GM18526 (cell line): Measurements from ENCODE around the gene INO80D.

Source experiments
- POLR2A ChIP-seq: IDR thresholded peaks from 3 replicates; pipeline ENCODE4 v1.6.1; 2011; ENCODE audit not compliant: insufficient read length; ENCODE audit errors: extremely low read depth

Gene INO80D

DNA sequence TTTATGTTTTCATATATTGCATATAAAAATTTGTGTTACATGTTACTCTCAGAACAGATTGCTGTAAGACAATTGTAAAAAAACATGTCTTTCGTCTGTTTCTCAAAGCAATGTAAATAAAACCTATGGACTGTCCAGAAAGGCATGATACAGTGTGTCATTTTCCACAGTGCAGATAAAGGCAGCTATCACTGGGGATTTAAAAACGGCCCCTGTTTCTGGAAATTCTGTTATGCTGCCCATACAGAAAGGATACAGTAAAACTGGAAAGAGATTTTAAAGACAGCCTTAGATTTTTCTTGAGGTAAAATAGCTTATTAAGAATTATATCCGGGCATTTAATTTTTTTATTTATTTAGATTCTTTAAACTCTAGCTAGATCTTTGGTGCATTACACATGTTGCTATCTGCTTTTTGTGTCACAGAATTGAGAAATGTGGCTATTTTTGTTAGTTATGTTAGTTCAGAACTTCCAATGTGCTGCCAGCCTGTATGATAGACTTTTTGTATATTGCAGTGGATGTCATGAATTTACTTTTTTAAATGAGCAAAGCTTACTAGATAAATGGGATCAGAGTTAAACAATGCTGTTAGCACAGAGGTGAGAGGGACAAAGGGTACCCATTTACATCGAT, 859 bp upstream of the INO80D start:
- no peak for TF ChIP-seq POLR2A

DNA sequence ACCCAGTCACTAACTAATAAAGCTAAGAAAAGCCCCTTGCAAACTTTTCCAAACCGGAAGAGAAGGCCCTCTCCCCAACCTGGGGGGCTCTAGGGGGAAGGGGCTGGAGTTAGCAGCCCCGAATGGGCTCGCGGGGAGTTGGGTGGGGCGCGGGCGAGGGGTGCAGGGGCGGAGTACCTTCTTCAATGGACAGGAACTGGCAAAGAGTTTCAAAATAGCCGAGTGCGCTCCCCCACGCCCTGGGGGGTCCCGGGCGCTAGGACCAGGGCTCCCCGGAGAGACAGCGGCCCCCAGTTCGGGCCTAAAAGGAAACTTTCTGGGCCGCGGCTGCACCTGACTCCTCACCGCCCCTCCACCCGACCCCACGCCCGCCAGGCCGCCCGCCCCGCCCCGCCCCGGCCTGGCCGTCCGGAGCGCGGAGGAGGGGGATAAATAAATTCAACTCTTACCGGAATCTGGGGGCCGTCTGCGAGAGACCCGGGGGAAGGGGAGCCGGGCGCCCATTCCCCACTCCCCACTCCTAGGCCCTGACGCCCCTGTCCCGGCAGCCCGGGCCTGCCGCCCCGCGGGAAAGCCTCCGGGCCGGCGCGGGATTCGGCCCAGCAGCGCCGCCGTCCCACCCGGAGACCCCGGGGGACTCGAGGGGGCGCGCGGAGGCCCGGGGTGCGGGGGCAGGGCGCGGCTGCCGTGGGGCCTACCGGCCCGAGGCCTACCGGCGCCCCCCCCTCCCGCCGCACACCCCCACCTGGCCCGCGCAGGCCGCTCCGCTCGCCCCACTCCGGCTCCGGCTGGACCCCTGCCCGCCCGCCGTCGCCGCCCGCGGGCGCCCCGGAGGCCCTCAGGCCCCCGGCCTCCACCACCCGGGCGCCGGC, 868 bp downstream of the INO80D start:
- TF ChIP-seq POLR2A = peak; percentile 8

DNA sequence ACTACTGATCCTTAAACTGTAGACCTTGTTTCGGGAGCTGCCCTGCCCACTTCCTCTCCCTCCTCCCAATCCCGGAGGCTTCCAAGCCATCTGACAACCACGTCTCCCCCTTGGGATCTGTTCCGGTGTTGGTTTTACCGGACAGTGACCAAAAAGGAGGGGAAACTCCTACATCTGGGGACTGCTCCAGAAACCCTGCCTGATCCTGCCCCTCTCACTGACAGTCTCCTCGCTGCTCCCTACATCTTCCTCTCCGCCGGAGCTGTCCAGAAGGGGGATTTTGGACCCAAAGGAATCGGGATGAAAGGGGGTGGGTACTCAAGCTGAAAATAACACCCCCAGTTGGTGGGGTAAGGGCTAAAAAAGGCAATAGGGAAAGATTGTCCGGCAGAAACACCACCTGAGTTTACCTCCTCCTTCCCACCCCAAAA, 1.5 kb downstream of the INO80D start:
- no peak for TF ChIP-seq POLR2A

DNA sequence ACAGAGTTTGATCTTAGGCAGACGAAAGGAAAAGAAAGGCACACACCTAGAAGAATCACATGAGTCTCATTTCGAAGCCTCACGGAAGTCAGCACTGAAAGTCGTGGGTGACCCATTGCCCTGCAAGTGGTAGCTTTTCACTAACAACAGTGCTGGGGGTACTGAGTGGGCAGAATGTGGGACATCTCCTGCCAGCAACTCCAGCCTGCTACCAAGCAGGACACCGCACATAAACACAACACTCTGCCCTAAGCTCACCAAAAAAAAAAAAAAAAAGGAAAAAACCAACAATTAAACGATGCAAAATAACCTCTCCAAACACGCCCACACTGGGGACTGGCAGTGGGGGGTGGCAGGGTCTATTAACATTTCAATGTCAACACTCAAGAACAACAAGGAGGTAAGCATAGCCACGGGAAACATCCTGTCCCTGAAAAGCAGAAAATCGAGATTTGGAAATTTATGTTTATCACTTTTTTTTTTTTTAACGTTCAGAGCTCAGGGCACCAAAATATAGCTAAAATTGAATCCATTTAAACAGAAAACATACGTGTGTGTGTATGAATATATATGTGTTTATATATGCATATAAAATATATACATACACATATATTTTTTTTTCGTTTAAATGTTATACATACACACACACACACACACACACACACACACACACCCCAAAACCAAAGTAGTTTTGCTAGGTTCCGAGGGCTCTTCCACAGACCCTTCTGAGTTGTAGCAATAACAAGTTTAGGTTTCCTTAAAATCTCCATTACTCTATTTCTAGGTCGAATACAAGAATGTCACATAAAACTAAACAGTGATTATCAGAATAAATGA, 2.2 kb downstream of the INO80D start:
- TF ChIP-seq POLR2A = no peak

DNA sequence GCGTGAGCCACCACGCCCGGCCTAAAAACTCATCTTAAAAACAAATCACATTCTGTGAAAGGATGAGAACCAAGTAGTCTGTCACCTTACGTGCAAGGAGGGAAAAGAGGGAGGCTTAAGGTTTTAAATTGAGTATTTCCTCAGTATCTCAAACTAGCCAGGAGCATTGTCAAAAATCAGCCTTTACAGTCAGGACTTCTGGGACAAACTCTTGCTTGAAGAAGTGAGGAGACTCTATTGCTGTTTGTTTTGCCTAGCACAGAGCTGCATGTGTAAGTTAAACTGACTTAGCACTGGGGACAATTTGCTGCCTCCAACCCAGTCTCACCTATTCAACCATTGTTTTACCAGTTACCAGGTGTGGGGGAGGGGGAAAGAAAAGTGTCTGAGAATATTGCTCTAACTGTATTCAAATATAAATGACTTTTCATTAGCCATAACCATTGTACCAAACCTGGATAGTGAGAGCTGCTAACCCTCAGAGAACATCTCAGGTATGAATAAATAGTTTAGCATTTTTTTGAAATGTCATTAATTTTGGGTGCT, 3.6 kb downstream of the INO80D start:
- no peak for TF ChIP-seq POLR2A

DNA sequence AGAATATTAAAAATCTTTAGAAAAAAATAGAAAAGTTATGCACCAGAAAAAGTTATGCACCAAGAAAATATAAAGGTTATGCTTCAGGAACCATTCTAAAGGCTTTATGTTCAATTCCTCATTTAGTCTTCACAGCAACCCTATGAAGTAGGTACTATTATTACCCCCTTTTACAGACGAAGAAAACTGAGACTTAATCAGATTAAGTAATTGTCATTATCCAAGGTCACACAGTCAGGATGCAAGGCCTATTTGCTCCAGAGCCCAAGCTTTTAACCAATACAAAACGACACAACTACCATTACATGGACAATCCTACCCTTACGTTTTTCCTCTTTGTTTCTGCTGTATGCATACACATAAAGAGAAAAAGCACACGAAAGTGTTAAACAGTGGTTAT, 5.0 kb downstream of the INO80D start:
- no peak for TF ChIP-seq POLR2A

DNA sequence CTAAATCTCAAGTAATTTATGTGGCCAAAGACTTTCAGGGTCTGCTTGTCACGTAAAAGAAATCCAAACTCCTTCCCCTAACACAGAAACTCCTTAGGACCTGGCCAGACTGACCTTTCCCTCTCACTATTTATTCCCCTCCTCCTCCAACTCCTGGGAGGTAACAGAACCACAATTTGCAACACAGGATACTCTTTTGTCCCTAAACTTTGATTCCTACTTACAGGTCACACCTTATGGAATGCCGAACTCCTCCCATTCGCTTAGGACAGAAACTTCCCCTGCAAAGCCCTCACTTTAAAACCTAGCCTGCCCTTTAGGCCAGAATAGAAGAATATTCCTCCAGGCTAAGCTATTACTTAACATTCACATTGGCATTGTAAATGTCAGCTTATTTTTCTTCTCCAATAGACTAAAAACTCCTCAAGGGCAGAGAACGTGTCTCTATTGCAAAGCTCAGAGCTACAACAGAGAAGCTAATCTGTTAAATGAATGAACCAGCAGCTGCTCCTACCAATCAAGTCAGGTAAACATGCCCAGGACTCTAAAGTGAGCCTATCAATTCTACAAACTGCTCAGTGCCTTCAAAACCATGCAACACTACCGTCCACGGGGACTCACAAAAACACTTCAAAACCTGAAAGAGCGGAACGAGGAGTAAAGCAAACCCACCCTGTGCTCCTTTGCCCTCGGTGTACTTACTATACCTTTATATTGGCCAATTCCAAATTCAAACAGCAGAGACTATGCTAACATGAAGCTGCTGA, 6.1 kb downstream of the INO80D start:
- TF ChIP-seq POLR2A = no peak

DNA sequence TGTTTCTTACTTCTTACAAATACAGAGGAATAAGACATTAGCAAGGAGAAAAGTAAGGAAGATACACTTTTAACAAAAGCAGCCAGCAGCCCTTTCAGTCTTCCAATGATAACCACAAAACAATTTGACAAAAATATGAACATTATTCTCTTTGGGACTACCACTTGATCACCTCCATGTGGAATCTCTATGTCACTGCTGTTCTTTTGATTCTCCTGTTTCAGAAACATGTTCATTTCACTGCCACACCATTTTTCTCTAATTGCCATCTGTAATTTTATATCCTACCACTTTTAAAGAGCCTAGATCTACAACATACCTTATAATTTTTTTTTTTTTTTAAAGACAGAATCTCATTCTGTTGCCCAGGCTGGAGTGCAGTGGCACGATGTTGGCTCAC, 10.9 kb downstream of the INO80D start:
- no peak for TF ChIP-seq POLR2A

DNA sequence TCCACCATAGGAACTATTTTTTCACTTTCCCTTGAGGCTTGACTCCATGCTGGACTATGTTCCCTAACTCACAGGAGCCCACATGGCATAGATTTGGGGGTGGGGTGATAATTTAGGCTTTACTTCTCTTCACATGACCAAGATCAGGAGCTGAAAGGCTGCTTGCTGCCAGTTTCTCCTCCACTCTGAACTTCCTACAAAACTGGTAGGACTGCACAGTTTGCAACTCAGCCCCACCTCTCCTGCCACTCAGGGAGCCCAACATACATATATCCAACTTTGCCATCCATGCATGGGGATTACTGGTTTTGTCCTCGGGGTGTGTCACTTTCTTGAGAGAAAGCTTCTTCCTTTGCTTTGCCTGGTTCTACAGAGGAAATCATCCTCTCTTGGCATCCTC, 14.2 kb downstream of the INO80D start:
- no peak for TF ChIP-seq POLR2A

DNA sequence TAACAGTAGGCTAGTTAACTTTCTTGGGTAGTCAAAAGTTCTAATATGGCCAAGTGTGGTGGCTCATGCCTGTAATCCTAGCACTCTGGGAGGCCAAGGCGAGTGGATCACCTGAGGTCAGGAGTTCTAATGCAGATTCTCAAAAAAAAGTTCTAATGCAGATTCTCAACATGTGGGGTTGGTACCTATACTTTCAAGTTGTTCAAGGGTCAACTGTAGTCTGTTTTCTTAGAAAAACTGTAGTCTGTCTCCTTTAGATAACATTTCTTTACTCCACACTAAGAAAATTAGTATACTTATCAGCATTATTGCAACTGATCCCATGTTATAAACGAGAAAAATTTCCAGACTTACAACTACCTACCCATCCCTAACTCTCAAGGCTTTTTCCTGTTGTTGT, 16.6 kb downstream of the INO80D start:
- no peak for TF ChIP-seq POLR2A

DNA sequence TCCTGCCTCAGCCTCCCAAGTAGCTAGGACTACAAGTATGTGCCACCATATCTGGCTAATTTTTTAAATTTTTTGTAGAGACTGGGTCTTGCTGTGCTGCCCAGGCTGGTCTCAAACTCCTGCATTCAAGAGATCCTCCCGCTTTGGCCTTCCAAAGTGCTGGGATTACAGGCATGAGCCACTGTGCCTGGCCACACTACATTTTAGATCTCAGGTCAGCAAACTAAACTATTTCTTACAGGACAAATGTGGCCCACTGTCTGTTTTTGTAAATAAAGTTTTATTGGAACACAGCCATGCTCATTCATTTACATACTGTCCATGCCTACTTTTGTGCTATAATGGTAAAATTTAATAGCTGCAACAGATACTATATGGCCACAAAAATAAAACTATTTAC, 17.8 kb downstream of the INO80D start:
- TF ChIP-seq POLR2A = no peak

DNA sequence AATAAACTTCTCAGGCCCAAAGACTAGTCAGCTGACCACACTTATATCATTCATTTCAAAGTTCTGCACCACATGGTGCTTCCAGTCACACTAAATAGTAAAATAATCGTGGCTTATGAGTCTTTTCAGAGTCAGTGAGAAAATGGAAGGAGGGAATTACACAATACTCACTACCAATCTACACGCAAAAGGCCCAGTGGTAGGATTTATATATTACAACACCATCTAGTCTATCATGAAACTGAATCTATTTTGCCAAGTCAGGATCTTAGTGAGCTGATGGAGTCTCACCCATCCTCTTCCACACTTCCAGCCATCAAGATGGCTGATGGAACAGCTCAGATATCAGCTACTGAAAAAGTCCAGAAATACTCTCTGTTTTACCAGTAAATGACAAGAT, 21.9 kb downstream of the INO80D start:
- TF ChIP-seq POLR2A = no peak

DNA sequence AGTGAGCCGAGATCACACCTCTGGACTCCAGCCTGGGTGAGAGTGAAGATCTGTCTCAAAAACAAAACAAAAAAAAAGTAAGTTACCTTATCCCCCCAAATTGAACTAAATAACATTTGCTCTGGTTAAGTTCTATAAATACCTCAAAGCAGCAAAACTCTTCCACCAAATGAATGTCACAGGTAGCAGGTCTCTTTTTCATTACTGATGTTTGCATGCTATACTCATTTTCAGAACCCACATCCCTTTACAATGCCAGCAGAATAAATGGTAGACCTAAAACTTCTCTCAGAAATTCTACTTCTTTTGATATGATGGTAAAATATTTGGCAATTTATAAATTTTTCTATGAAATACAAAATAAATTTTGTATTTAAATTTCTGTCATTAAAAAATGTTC, 22.3 kb downstream of the INO80D start:
- no peak for TF ChIP-seq POLR2A

DNA sequence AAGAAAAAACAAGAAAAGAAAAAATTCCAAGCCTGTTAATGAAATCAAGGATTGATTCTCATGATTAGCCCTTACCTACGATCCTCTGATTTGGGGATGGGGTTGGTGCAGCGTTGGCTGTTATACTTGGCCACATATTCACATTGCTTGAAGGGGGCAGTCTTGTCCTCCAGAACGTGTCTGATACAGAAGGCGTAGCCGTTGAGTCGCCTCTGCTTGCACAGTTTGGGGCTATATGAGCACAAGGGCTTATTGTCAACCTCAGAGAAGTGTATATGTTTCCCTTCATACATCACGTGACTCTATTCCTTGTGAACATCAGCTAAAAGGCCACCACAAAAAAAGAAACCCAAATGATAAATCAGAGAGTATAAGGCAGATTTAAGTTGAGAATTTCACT, 23.2 kb downstream of the INO80D start:
- TF ChIP-seq POLR2A = no peak

DNA sequence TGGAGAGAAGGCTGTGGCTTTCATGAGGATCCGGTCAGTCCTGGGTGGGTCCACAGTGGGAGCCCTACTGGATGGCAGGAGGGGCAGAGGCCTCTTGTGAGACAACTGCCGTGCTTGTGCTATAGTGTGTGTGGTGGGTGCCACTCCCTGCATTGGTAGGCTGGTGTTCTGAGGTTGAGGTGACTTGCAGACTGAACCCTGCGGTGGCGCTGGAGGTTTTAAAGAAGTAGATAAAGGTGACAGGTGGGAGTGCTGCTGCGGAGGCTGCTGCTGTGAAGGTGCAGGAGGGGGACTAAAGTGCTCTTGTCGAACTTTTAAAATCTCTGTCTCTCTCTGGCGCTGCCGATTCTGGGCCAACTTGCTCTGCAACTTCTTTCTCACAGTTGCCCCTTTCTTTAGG, 29.7 kb downstream of the INO80D start:
- no peak for TF ChIP-seq POLR2A

DNA sequence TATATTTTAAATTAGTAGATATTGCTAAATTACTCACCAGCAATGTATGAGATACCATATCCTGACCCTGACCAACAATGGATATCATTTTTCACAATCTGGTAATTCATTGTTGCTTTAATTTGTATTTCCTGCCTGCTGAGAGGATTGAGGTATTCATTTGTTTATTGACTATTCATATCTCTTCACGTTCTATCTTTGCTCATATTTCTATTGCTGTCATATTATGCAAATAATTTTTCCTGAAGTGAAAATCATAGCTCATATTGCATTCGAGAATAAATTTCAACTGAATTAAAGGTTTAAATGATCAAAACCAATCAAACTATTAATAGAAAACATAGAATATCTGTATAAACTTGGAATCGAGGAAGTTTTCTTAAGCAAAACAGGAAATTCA, 31.0 kb downstream of the INO80D start:
- TF ChIP-seq POLR2A = no peak
